ENCODE data around the gene CHTF18. TPM values are rescaled to one million over a fixed set of nuclear protein-coding genes. Genes with fewer than 3 reads are reported as not detected.

CHTF18 gene
- total and polyA plus RNA-seq, 10 of the 15 experiments (the other 5 are each of a cell fraction or from before 2014, with no cell fraction given): 1.6 to 87.8 (median 19.4) TPM

- POLR2A ChIA-PET: no interaction called here
- TF ChIP-seq, protein P1, sequence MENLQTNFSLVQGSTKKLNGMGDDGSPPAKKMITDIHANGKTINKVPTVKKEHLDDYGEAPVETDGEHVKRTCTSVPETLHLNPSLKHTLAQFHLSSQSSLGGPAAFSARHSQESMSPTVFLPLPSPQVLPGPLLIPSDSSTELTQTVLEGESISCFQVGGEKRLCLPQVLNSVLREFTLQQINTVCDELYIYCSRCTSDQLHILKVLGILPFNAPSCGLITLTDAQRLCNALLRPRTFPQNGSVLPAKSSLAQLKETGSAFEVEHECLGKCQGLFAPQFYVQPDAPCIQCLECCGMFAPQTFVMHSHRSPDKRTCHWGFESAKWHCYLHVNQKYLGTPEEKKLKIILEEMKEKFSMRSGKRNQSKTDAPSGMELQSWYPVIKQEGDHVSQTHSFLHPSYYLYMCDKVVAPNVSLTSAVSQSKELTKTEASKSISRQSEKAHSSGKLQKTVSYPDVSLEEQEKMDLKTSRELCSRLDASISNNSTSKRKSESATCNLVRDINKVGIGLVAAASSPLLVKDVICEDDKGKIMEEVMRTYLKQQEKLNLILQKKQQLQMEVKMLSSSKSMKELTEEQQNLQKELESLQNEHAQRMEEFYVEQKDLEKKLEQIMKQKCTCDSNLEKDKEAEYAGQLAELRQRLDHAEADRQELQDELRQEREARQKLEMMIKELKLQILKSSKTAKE (IDR thresholded peaks at IDR 0.05; ENCODE audit: low read depth, poor library complexity, severe bottlenecking): no peak
- TF ChIP-seq TCF3 (IDR thresholded peaks at IDR 0.05; ENCODE audit: borderline replicate concordance, insufficient read depth, low read depth, low read length) (no peak), KAT2A (conservative IDR thresholded peaks at IDR 0.05; ENCODE audit: control insufficient read depth, low read depth, low read length) (no peak), NFYB (IDR thresholded peaks at IDR 0.05; ENCODE audit: insufficient read depth, low read depth, low read length) (no peak), MEF2A (IDR thresholded peaks at IDR 0.05; ENCODE audit: insufficient read depth, low read depth, low read length) (no peak), HDAC6 (IDR thresholded peaks at IDR 0.05; ENCODE audit: unreplicated experiment) (no peak), RUNX3 (IDR thresholded peaks at IDR 0.05; ENCODE audit: low read length) (no peak), BHLHE40 (IDR thresholded peaks at IDR 0.05; ENCODE audit: borderline replicate concordance in 1 of 2, low read depth in 2 of 2, low read length in 1 of 2) (no peak), ASH2L (IDR thresholded peaks at IDR 0.05; ENCODE audit: borderline replicate concordance, low read depth) (no peak)
- TF ChIP-seq, protein P2, sequence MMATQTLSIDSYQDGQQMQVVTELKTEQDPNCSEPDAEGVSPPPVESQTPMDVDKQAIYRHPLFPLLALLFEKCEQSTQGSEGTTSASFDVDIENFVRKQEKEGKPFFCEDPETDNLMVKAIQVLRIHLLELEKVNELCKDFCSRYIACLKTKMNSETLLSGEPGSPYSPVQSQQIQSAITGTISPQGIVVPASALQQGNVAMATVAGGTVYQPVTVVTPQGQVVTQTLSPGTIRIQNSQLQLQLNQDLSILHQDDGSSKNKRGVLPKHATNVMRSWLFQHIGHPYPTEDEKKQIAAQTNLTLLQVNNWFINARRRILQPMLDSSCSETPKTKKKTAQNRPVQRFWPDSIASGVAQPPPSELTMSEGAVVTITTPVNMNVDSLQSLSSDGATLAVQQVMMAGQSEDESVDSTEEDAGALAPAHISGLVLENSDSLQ (IDR thresholded peaks at IDR 0.05): no peak
- SMC1A ChIA-PET (ENCODE audit: uncharacterized antibody, unreplicated experiment): no interaction called here
- Histone ChIP-seq H3K4me1 (ENCODE audit: control insufficient read depth, insufficient read depth, low read length) (no peaks in the 10 kb centered on the region), H2AFZ (ENCODE audit: control insufficient read depth, low read depth, low read length) (no peak overlapping the region), H4K20me1 (ENCODE audit: control insufficient read depth, insufficient read depth) (no peaks in the 10 kb centered on the region), H3K27ac (ENCODE audit: control insufficient read depth, insufficient read depth) (no peak overlapping the region), H3K9me3 (replicated peaks; ENCODE audit: control insufficient read depth, insufficient read depth, low read length) (no peaks in the 10 kb centered on the region), H3K4me2 (ENCODE audit: control insufficient read depth, insufficient read depth) (no peak overlapping the region), H3K4me3 (no peak overlapping the region), H3K9ac (ENCODE audit: control insufficient read depth, insufficient read depth, low read length) (no peak overlapping the region), H3K27me3 (replicated peaks in 1 of 2; ENCODE audit: control insufficient read depth in 2 of 2, insufficient read depth in 2 of 2, low read length in 1 of 2) (no peaks in the 10 kb centered on the region), H3K79me2 (ENCODE audit: control insufficient read depth, insufficient read depth, low read length) (no peaks in the 10 kb centered on the region), H3K36me3 (ENCODE audit: control insufficient read depth in 2 of 2, insufficient read depth in 2 of 2, low read length in 1 of 2) (no peaks in the 10 kb centered on the region)
- intact Hi-C loops (cut with micrococcal nuclease; ENCODE audit: unreplicated experiment): no loop called here
- RAD21 ChIA-PET (ENCODE audit: unreplicated experiment): no interaction called here
- 53% methylated on average over 16 of the region's 19 CpGs for WGBS (ENCODE audit: insufficient coverage, insufficient replicate concordance, low lambda C conversion rate, missing lambda C conversion rate)
- no peak for FAIRE-seq
- in situ Hi-C loops (cut with MboI): no loop called here
- DNase-seq (ENCODE audit: low read depth, low spot score): no peak
- no peak for ATAC-seq
- CTCF ChIA-PET: no interaction called here
- BruUV-seq (replicated peaks): no TSS peak
Observed at GRCh38 chr16:769934-770333, 18.5 kb upstream of the CHTF18 start.

All from GM12878 (cell line).